Endodermal cell (in vitro differentiated cells): ENCODE measurements around the gene NDUFS6. TPM values are rescaled to one million over a fixed set of nuclear protein-coding genes. Genes with fewer than 3 reads are reported as not detected.

Source experiments
- DNase-seq: peaks from one replicate; pipeline ENCODE4 v3.0.0-alpha.2; 2017
- H3K27ac ChIP-seq: 2 replicates; pipeline ENCODE4 v1.5.1; 2013; ENCODE audit warnings: mild to moderate bottlenecking, low read depth, low read length, moderate library complexity
- H3K27me3 ChIP-seq: 2 replicates; pipeline ENCODE4 v1.6.1; 2013; ENCODE audit warnings: mild to moderate bottlenecking, low read length, moderate library complexity; ENCODE audit not compliant: insufficient read depth, control insufficient read depth, poor library complexity, severe bottlenecking
- H3K36me3 ChIP-seq: 2 replicates; pipeline ENCODE4 v1.7.0; 2013; ENCODE audit warnings: mild to moderate bottlenecking, low read length, moderate library complexity; ENCODE audit not compliant: control insufficient read depth, insufficient read depth
- H3K4me1 ChIP-seq: one replicate; pipeline ENCODE4 v1.7.0; 2013; ENCODE audit warnings: low read length; ENCODE audit not compliant: control insufficient read depth, insufficient read depth
- H3K4me3 ChIP-seq: 2 replicates; pipeline ENCODE4 v1.5.1; 2013; ENCODE audit warnings: mild to moderate bottlenecking, low read length, moderate library complexity
- H3K9ac ChIP-seq: 2 replicates; pipeline ENCODE4 v1.6.1; 2013; ENCODE audit warnings: mild to moderate bottlenecking, low read length, moderate library complexity; ENCODE audit not compliant: poor library complexity, severe bottlenecking; ENCODE audit errors: extremely low read depth
- H3K9me3 ChIP-seq: 2 replicates; pipeline ENCODE4 v1.6.1; 2013; ENCODE audit warnings: mild to moderate bottlenecking, low read length, moderate library complexity; ENCODE audit not compliant: control insufficient read depth
- H3K27ac Mint-ChIP-seq: 2 replicates; pipeline ENCODE4 v1.8.0; 2020; ENCODE audit warnings: mixed read lengths
- H3K27me3 Mint-ChIP-seq: 2 replicates; pipeline ENCODE4 v1.8.0; 2021; ENCODE audit warnings: mild to moderate bottlenecking, mixed read lengths; ENCODE audit not compliant: insufficient read depth
- H3K36me3 Mint-ChIP-seq: 2 replicates; pipeline ENCODE4 v1.8.0; 2020; ENCODE audit warnings: low read depth, mixed read lengths
- H3K4me1 Mint-ChIP-seq: 2 replicates; pipeline ENCODE4 v1.8.0; 2020; ENCODE audit warnings: mixed read lengths
- H3K4me3 Mint-ChIP-seq: 2 replicates; pipeline ENCODE4 v1.8.0; 2020; ENCODE audit warnings: mild to moderate bottlenecking, moderate library complexity, mixed read lengths
- H3K9me3 Mint-ChIP-seq: 2 replicates; pipeline ENCODE4 v1.8.0; 2020; ENCODE audit warnings: mild to moderate bottlenecking, mixed read lengths
- CTCF ChIP-seq: fragments of 200-600 bp; sonication (generic); conservative IDR thresholded peaks from 2 replicates; pipeline ENCODE4 v1.5.0; 2021; ENCODE audit warnings: antibody characterized with exemption, mild to moderate bottlenecking
- WGBS, 2 experiments: methylation state at CpG; one replicate each; pipeline versions ENCODE4 v1.1.5 to v1.1.7; 2013; ENCODE audit warnings: missing lambda C conversion rate in 2 of 2, mixed read lengths in 1 of 2; ENCODE audit not compliant: insufficient coverage in 1 of 2, insufficient read length in 1 of 2; 5-methylcytosine and 5-hydroxymethylcytosine counted together
- long read RNA-seq, 4 experiments: library from polyadenylated mRNA in 2 of 4; library from RNA in 1 of 4; library from capped mRNA in 1 of 4; stranded (forward) in 3 of 4; unstranded in 1 of 4; transcript quantifications; one replicate each; pipeline ENCODE4 v2.0.0, GENCODE V29; 2020 to 2021; ENCODE audit warnings: inconsistent platforms in 1 of 4
- polyA plus RNA-seq, 2 experiments: library from polyadenylated mRNA; stranded (reverse); fragments of 50-300 nt; gene quantifications; one replicate each; pipeline ENCODE4 v1.2.3, GENCODE V29; 2013
- total RNA-seq, 2 donors: library from RNA; stranded (reverse); fragmentation: NEBNext Ultra II Directional in 1 of 2; extraction: Animal tissue kit (Norgen Biotek cat#: 25700) in 1 of 2; gene quantifications; 2 replicates in 1 of 2; 3 replicates in 1 of 2; pipeline ENCODE4 v1.2.1, GENCODE V29; 2021

The NDUFS6 gene
- total RNA-seq = 10 to 100 TPM; 47.9 to 65.2 TPM
- polyA plus RNA-seq (2013, experiment 1 of 2) = 79.9 TPM
- 73.3 TPM for polyA plus RNA-seq (2013, experiment 2 of 2)
- long read RNA-seq, experiment 1, transcript NDUFS6-201 (4 exons, 1,082 nt) = major isoform, 77 of 89 reads
- long read RNA-seq, experiment 1, partial matches to known transcripts = 6 of 89 reads
- long read RNA-seq, experiment 1, other reads (novel, unspliced or antisense) = 6 of 89 reads
- long read RNA-seq, experiment 2, transcript NDUFS6-201 (4 exons, 1,082 nt) = major isoform, 81 of 84 reads
- long read RNA-seq, experiment 2, partial matches to known transcripts = 2 of 84 reads
- long read RNA-seq, experiment 2, other reads (novel, unspliced or antisense) = 1 of 84 reads
- long read RNA-seq, experiment 3, transcript NDUFS6-201 (4 exons, 1,082 nt) = major isoform, 39 of 47 reads
- long read RNA-seq, experiment 3, partial matches to known transcripts = 2 of 47 reads
- long read RNA-seq, experiment 3, other reads (novel, unspliced or antisense) = 6 of 47 reads
- long read RNA-seq, experiment 4 = 0 reads

- no peaks in the 10 kb centered on the region for H3K4me1 ChIP-seq
- H3K9ac ChIP-seq = peak within 1 kb of the TSS; percentile 77
- peak within 1 kb of the TSS; percentile 83 for H3K27ac ChIP-seq
- H3K9me3 ChIP-seq = no peaks in the 10 kb centered on the region
- peaks cover 60% of the 10 kb centered on the region for H3K36me3 ChIP-seq
- TF ChIP-seq CTCF = no peak
- peaks cover 9% of the 10 kb centered on the region for H3K4me1 Mint-ChIP-seq
- peak; percentile 90 for DNase-seq
- H3K27me3 Mint-ChIP-seq = no peaks in the 10 kb centered on the region
- H3K27ac Mint-ChIP-seq = peak within 1 kb of the TSS; percentile 97
- 0% methylated on average over 32 to 69 of the region's 69 CpGs for WGBS, 2 experiments
- H3K36me3 Mint-ChIP-seq = peaks cover 51% of the 10 kb centered on the region
- peak within 1 kb of the TSS; percentile 97 for H3K4me3 ChIP-seq
- no peaks in the 10 kb centered on the region for H3K9me3 Mint-ChIP-seq
- H3K27me3 ChIP-seq = no peaks in the 10 kb centered on the region
- H3K4me3 Mint-ChIP-seq = peak within 1 kb of the TSS; percentile 78
These were observed at the start of gene NDUFS6 for GRCh38 chr5:1801222-1801966. TSS of gene NDUFS6 (plus strand) at chr5:1801407. CDS start at chr5:1801418, 11 bp downstream.

GRCh38 chr5:1751864-1752822 is 49.1 kb upstream of the NDUFS6 start:
- H3K27me3 Mint-ChIP-seq = no peaks in the 10 kb centered on the region
- no peaks in the 10 kb centered on the region for H3K36me3 ChIP-seq
- WGBS, 2 experiments = 93 to 96% methylated on average over 9 to 27 of the region's 29 CpGs
- peaks cover 1% of the 10 kb centered on the region for H3K9me3 Mint-ChIP-seq
- TF ChIP-seq CTCF = no peak
- H3K4me1 Mint-ChIP-seq = no peaks in the 10 kb centered on the region
- no peak overlapping the region for H3K27ac ChIP-seq
- H3K4me3 Mint-ChIP-seq = no peak overlapping the region
- no peaks in the 10 kb centered on the region for H3K4me1 ChIP-seq
- H3K27me3 ChIP-seq = no peaks in the 10 kb centered on the region
- H3K27ac Mint-ChIP-seq = no peak overlapping the region
- peak; percentile 27 for DNase-seq
- no peaks in the 10 kb centered on the region for H3K9me3 ChIP-seq
- H3K36me3 Mint-ChIP-seq = no peaks in the 10 kb centered on the region
- no peak overlapping the region for H3K9ac ChIP-seq
- no peak overlapping the region for H3K4me3 ChIP-seq

GRCh38 chr5:1752881-1753280 is 48.3 kb upstream of the NDUFS6 start:
- Mint-ChIP-seq H3K4me3 (no peak overlapping the region), H3K27me3 (no peaks in the 10 kb centered on the region), H3K4me1 (no peaks in the 10 kb centered on the region), H3K27ac (no peak overlapping the region), H3K9me3 (peaks cover 7% of the 10 kb centered on the region), H3K36me3 (no peaks in the 10 kb centered on the region)
- H3K9ac ChIP-seq = no peak overlapping the region
- no peak overlapping the region for H3K4me3 ChIP-seq
- no peak overlapping the region for H3K27ac ChIP-seq
- 91 to 96% methylated on average over 13 to 16 of the region's 16 CpGs for WGBS, 2 experiments
- H3K36me3 ChIP-seq = no peaks in the 10 kb centered on the region
- H3K4me1 ChIP-seq = no peaks in the 10 kb centered on the region
- peak; percentile 26 for DNase-seq
- H3K27me3 ChIP-seq = no peaks in the 10 kb centered on the region
- no peak for TF ChIP-seq CTCF
- no peaks in the 10 kb centered on the region for H3K9me3 ChIP-seq
